Effector memory CD8-positive, alpha-beta T cell (primary cell): ENCODE results near the gene PDE4B.
A peak's percentile ranks its signal among the peaks of the same experiment; 100 is the strongest.

ENCODE experiments used
- ATAC-seq: fragments of 150-1000 bp; cut with Tn5 transposase; replicated peaks from 2 replicates; pipeline ENCODE4 v1.10.0; 2021; ENCODE audit warnings: mild to moderate bottlenecking, moderate library complexity
- DNase-seq, 3 experiments: peaks; one replicate each; pipeline ENCODE4 v3.0.0; 2021
- H3K27ac Mint-ChIP-seq, 2 donors: one replicate each; pipeline ENCODE4 v1.8.0; 2022; ENCODE audit warnings: mild to moderate bottlenecking in 2 of 2, mixed read lengths in 2 of 2, moderate library complexity in 2 of 2
- H3K27me3 Mint-ChIP-seq, 2 donors: one replicate each; pipeline ENCODE4 v1.8.0; 2022; ENCODE audit warnings: mixed read lengths in 2 of 2
- H3K36me3 Mint-ChIP-seq: one replicate; pipeline ENCODE4 v1.8.0; 2022; ENCODE audit warnings: mild to moderate bottlenecking, moderate library complexity, mixed read lengths; ENCODE audit not compliant: insufficient read depth
- H3K4me1 Mint-ChIP-seq, 2 donors: one replicate each; pipeline ENCODE4 v1.8.0; 2022; ENCODE audit warnings: low read depth in 2 of 2, mixed read lengths in 2 of 2
- H3K4me3 Mint-ChIP-seq, 2 donors: one replicate each; pipeline ENCODE4 v1.8.0; 2022; ENCODE audit warnings: mild to moderate bottlenecking in 2 of 2, mixed read lengths in 2 of 2, moderate library complexity in 2 of 2
- H3K9me3 Mint-ChIP-seq, 2 donors: one replicate each; pipeline ENCODE4 v1.8.0; 2022; ENCODE audit warnings: mixed read lengths in 2 of 2

Gene PDE4B

DNA sequence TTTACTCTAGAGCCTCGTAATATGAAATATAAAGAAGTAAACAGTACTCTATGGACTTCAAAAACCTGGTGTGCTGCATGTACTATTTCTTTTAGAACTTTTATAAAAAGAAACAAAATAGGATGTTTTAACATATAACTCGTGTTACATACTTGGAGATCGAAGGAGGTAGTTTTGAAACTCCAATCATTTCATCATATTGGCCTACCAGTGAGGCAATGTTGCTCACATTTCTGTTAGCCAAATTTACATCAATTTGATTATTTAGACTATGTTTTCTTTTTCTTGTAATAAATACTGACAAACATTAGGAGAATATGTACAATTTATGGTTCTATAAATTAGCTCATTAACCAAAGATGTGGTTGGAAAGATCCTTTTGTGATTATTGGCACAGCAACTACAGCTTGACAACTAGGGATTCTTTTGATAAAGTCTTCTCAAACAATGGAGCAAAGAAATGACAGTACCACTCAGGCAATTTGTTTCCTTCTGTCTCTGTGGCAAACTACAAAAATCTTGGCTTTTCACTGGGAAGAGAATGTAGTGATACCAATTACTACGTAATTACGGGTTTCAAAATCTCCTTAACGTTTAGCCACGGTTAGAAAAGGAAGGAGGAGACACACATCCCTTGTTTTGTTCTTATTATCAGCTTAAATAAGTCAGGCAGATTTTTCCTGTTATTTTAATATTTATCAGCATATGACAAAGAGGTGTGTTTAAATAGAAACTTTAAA, 474.7 kb downstream of the PDE4B start:
- peaks cover 2% of the 10 kb centered on the region for H3K36me3 Mint-ChIP-seq
- H3K4me3 Mint-ChIP-seq: no peak overlapping the region
- no peak overlapping the region for H3K27ac Mint-ChIP-seq
- peaks cover 2 to 12% of the 10 kb centered on the region in 2 donors for H3K4me1 Mint-ChIP-seq
- ATAC-seq (no peak), DNase-seq (no peak)
- no peaks in the 10 kb centered on the region for H3K9me3 Mint-ChIP-seq
- H3K27me3 Mint-ChIP-seq: no peaks in the 10 kb centered on the region

DNA sequence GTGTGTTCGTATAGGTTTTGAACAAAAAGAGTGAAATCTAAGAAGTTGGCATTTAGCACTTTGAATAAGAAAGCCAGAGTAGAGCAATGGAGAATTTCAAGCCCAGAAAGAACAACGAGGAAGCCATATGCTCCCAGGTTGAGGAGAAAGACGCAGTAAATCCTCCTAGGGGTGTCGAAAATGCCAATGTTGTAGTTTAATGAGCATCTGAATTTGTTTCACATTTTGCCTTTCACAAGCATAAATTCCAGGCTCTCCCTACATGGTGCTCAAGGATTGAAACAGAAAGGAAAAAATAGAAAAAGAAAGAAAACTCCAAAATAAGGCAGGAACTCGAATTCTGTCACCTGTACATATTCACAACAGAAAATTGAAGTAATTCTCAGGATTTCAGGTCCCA, 476.5 kb downstream of the PDE4B start:
- Mint-ChIP-seq H3K4me3 (no peak overlapping the region), H3K27me3 (no peaks in the 10 kb centered on the region), H3K4me1 (peaks cover 13 to 20% of the 10 kb centered on the region in 2 donors), H3K9me3 (no peaks in the 10 kb centered on the region), H3K27ac (no peak overlapping the region), H3K36me3 (peaks cover 2% of the 10 kb centered on the region)
- DNase-seq (no peak), ATAC-seq (no peak)

DNA sequence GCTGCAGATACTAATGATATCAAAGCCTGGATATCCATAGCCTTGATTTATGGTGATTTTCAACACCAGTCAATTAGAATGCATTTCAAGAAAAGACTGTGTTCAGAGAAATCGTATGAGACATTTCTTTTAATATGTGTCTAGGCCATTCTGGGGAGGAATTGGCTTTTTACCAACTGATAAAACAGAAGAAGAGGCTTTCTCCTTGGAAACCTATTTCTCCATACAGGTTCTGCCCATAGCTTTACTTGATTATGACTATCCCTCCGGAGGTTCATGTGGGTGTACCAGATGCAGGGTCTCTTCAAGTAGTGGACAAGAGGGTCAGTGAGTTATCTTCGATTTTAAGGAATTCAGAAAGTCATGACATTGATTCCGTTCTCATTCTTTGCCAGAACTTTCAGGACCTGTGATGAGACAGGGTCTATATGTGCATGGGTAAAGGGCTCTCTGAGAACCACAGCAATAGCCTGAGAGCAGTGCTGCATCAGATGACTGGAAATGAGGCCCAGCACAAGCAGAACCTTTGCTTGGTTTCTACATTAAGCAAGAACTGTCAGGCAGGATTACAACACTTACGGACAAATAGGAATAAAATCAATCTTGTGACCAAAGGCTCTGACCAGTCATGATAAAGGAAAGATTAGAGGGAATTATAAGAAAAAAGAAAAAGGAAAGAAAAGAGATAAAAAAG, 477.6 kb downstream of the PDE4B start:
- no peak overlapping the region for H3K4me3 Mint-ChIP-seq
- no peaks in the 10 kb centered on the region for H3K27me3 Mint-ChIP-seq
- H3K4me1 Mint-ChIP-seq: peaks cover 23 to 26% of the 10 kb centered on the region in 2 donors
- no peak for DNase-seq
- ATAC-seq: no peak
- H3K36me3 Mint-ChIP-seq: peaks cover 7% of the 10 kb centered on the region
- H3K27ac Mint-ChIP-seq: no peak overlapping the region
- H3K9me3 Mint-ChIP-seq: no peaks in the 10 kb centered on the region

- ATAC-seq: no peak
- Mint-ChIP-seq H3K27ac (no peak overlapping the region), H3K4me1 (peaks cover 34 to 37% of the 10 kb centered on the region in 2 donors), H3K36me3 (peaks cover 7% of the 10 kb centered on the region), H3K4me3 (no peak overlapping the region), H3K27me3 (no peaks in the 10 kb centered on the region), H3K9me3 (no peaks in the 10 kb centered on the region)
- no peak for DNase-seq
Observed at GRCh38 chr1:66271216-66271903, 478.7 kb downstream of the PDE4B start.

DNA sequence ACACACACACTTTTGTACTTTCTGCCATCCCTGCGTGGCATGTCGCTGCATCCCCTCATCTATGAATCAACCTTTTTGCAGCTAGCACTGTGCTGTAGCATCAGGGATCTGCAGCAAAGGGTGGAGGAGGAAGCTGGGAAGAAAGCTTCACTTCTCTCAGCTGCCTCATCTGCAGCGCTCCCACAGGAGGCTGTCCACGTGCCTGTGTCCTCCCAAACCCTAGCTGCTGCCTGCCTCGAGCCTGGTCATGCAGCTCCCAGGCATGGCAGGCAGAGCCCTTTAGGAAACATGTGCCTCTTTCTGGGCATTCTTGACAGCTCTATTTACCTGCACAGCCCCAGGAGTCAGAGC, 479.2 kb downstream of the PDE4B start:
- ATAC-seq (no peak), DNase-seq (no peak)
- H3K27ac Mint-ChIP-seq: no peak overlapping the region
- peaks cover 7% of the 10 kb centered on the region for H3K36me3 Mint-ChIP-seq
- peaks cover 39 to 40% of the 10 kb centered on the region in 2 donors for H3K4me1 Mint-ChIP-seq
- H3K9me3 Mint-ChIP-seq: no peaks in the 10 kb centered on the region
- H3K27me3 Mint-ChIP-seq: no peaks in the 10 kb centered on the region
- H3K4me3 Mint-ChIP-seq: no peak overlapping the region

DNA sequence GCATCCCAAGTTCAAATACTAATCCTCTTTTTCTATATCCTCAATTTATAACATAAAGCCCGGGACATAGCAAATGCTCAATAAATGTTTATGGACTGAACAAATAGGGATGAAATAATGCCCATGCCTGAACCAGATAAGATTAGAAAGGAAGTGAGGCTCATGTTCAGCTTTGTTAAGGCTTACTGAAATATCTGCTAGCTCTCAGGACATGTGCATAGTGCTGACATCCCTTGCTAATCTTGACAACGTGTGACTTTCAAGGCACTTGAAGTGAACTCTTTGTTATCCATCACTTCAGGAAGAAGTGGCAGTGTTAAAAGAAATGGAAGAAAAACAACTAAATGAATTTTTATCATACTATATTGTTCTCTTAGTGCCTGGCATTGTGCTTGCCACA, 481.0 kb downstream of the PDE4B start:
- H3K27me3 Mint-ChIP-seq: no peaks in the 10 kb centered on the region
- H3K36me3 Mint-ChIP-seq: peaks cover 7% of the 10 kb centered on the region
- DNase-seq (no peak), ATAC-seq (no peak)
- H3K27ac Mint-ChIP-seq: peak overlapping the region; percentile 10 to 38
- H3K4me1 Mint-ChIP-seq: peaks cover 48 to 53% of the 10 kb centered on the region in 2 donors
- H3K9me3 Mint-ChIP-seq: no peaks in the 10 kb centered on the region
- no peak overlapping the region for H3K4me3 Mint-ChIP-seq

DNA sequence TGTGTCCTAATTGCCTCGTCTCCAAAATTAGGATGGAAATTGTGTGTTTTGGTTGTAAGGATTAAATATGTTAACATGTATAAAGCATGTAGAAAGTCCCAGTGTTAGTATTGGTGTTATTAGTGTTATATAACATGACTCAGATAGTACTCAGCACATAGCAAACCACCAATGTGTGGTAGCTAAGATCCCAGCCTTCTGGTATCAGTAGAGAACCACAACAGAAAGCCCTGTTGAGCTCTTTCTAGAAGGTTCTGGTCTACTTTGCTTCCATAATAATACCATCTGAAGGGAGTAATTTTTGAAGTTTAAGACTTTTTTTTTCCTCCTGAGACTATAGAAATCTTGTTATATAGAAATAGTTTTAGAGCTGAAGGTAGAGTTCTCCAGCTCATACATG, 481.9 kb downstream of the PDE4B start:
- no peaks in the 10 kb centered on the region for H3K27me3 Mint-ChIP-seq
- H3K27ac Mint-ChIP-seq: peak overlapping the region; percentile 85 to 94
- H3K36me3 Mint-ChIP-seq: peaks cover 7% of the 10 kb centered on the region
- DNase-seq (peak in 1 of 3 experiments; percentile 23), ATAC-seq (peak; percentile 71)
- no peaks in the 10 kb centered on the region for H3K9me3 Mint-ChIP-seq
- H3K4me3 Mint-ChIP-seq: peak overlapping the region; percentile 82 to 83
- H3K4me1 Mint-ChIP-seq: peaks cover 55 to 63% of the 10 kb centered on the region in 2 donors

GRCh38 chr1:66275083-66275482, 482.4 kb downstream of the PDE4B start:
- peak overlapping the region; percentile 85 to 94 for H3K27ac Mint-ChIP-seq
- H3K4me1 Mint-ChIP-seq: peaks cover 55 to 68% of the 10 kb centered on the region in 2 donors
- H3K36me3 Mint-ChIP-seq: peaks cover 7% of the 10 kb centered on the region
- peak overlapping the region; percentile 82 to 83 for H3K4me3 Mint-ChIP-seq
- no peaks in the 10 kb centered on the region for H3K9me3 Mint-ChIP-seq
- no peaks in the 10 kb centered on the region for H3K27me3 Mint-ChIP-seq
- ATAC-seq (peak; percentile 80), DNase-seq (peak; percentile 11 to 22 (median 14))

GRCh38 chr1:66275601-66276023, 482.9 kb downstream of the PDE4B start:
- H3K27ac Mint-ChIP-seq: peak overlapping the region; percentile 85 to 94
- peaks cover 55 to 73% of the 10 kb centered on the region in 2 donors for H3K4me1 Mint-ChIP-seq
- no peaks in the 10 kb centered on the region for H3K27me3 Mint-ChIP-seq
- H3K4me3 Mint-ChIP-seq: peak overlapping the region; percentile 82 to 83
- ATAC-seq (no peak), DNase-seq (no peak)
- peaks cover 7% of the 10 kb centered on the region for H3K36me3 Mint-ChIP-seq
- H3K9me3 Mint-ChIP-seq: no peaks in the 10 kb centered on the region

GRCh38 chr1:66276218-66276617, 483.5 kb downstream of the PDE4B start:
- peaks cover 7% of the 10 kb centered on the region for H3K36me3 Mint-ChIP-seq
- H3K4me3 Mint-ChIP-seq: peak overlapping the region; percentile 82 to 83
- H3K27me3 Mint-ChIP-seq: no peaks in the 10 kb centered on the region
- ATAC-seq: peak; percentile 70
- no peak for DNase-seq
- H3K4me1 Mint-ChIP-seq: peaks cover 55 to 74% of the 10 kb centered on the region in 2 donors
- peak overlapping the region; percentile 85 to 94 for H3K27ac Mint-ChIP-seq
- no peaks in the 10 kb centered on the region for H3K9me3 Mint-ChIP-seq

DNA sequence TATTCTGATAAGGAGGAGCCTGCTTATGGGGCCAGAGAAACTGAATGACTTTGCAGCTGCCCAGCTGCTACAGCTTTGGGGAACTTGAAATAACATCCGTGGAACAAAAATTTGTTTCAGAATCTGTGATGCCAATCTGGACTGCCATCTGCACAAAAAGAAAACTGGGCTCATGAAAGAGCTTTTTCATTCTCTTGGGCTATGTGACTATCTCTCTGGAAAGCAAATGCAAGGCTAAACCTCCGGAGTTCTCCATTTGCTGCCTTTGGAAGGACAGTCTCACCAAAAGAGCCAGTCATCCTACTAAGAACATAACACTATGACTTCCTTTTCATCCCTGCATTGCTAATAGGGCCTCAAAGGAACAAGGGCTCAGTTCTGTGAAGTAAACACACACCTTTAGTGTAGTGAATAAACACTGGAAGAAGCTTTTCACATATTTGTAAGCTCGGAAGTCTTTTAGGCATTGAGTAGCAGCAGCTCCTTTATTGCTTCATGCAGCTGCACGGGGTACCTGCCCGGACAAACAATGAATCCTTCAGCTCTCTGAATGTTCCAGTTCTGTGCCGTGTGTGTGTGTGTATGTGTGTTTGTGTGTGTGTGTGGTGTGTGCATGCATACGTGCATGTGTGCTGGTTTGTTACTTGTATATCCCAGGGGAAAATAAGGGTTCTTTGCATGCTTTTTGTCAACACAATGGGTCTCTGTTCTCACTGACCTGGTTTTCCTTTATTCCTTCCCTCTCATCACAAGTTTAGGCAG, 485.7 kb downstream of the PDE4B start:
- ATAC-seq: no peak
- H3K4me3 Mint-ChIP-seq: peak overlapping the region in 1 of 2 donors; percentile 42
- no peaks in the 10 kb centered on the region for H3K9me3 Mint-ChIP-seq
- DNase-seq: no peak
- no peaks in the 10 kb centered on the region for H3K27me3 Mint-ChIP-seq
- peak overlapping the region; percentile 7 to 85 for H3K27ac Mint-ChIP-seq
- H3K4me1 Mint-ChIP-seq: peaks cover 46 to 70% of the 10 kb centered on the region in 2 donors
- H3K36me3 Mint-ChIP-seq: peaks cover 5% of the 10 kb centered on the region

DNA sequence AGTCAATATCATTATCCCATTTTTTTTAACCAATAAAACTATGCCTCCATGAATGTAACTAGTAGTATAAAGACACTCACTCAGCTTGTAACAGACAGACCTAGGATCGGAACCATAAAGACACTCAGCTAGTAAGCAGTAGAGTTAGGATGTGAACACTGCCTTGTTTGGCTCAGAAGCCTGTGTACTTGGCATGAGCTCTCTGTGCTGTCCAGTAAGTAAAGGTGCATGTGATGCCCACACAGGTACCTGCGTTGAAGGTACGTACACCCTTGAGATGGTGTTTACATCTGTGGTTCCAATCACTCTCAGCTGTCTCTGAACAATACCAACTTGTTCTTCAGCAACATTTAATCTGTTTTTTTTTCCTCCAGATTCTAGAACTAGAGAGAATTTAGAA, 489.1 kb downstream of the PDE4B start:
- Mint-ChIP-seq H3K27ac (peak overlapping the region; percentile 41 to 85), H3K4me3 (no peak overlapping the region), H3K36me3 (peaks cover 2% of the 10 kb centered on the region), H3K4me1 (peaks cover 41 to 68% of the 10 kb centered on the region in 2 donors), H3K9me3 (no peaks in the 10 kb centered on the region), H3K27me3 (no peaks in the 10 kb centered on the region)
- ATAC-seq: no peak
- DNase-seq: no peak

- H3K9me3 Mint-ChIP-seq: no peaks in the 10 kb centered on the region
- ATAC-seq: peak; percentile 92
- H3K27ac Mint-ChIP-seq: peak overlapping the region; percentile 41 to 85
- no peak overlapping the region for H3K4me3 Mint-ChIP-seq
- no peaks in the 10 kb centered on the region for H3K27me3 Mint-ChIP-seq
- peaks cover 2% of the 10 kb centered on the region for H3K36me3 Mint-ChIP-seq
- peaks cover 38 to 65% of the 10 kb centered on the region in 2 donors for H3K4me1 Mint-ChIP-seq
- DNase-seq: peak; percentile 29 to 54 (median 36)
Observed at GRCh38 chr1:66282343-66282852, 489.7 kb downstream of the PDE4B start.
